Endothelial cell of umbilical vein (primary cell): Measurements from ENCODE around the gene CFAP100. TPM values are rescaled to one million over a fixed set of nuclear protein-coding genes. Genes with fewer than 3 reads are reported as not detected.

Experiments
- BruUV-seq: library from RNA; stranded (reverse); fragments of 400-500 nt; replicated peaks from 2 replicates; lab custom pipeline; 2021; lab: Mats Ljungman, UMichigan
- CTCF ChIA-PET: fragments of 300-600, 350-600 bp; sonication (Branson Sonifier 250); formaldehyde crosslinking; loops from one replicate; lab custom pipeline; 2021; ENCODE audit warnings: antibody characterized with exemption, inconsistent platforms; lab: Charles Lee
- POLR2A ChIA-PET: fragments of 300-600, 350-600 bp; sonication (Branson Sonifier 250); formaldehyde crosslinking; loops from one replicate; lab custom pipeline; 2021; ENCODE audit warnings: antibody characterized with exemption, inconsistent platforms; lab: Charles Lee
- DNase-seq: peaks from one replicate; pipeline ENCODE4 v3.0.0-alpha.2; 2011; ENCODE audit warnings: low read depth, low spot score
- FAIRE-seq: peaks from 2 replicates; lab custom pipeline; 2011; peaks lifted over from hg19 to GRCh38; lab: Jason Lieb, UNC
- H2AFZ ChIP-seq: 2 replicates; pipeline ENCODE4 v1.6.0; 2012; ENCODE audit warnings: low read depth, low read length, control low read depth, inconsistent platforms
- H3K27ac ChIP-seq: 2 replicates; pipeline ENCODE4 v1.5.1; 2011; ENCODE audit warnings: low read depth, mild to moderate bottlenecking, control low read depth, low read length, moderate library complexity; ENCODE audit not compliant: insufficient read depth
- H3K27me3 ChIP-seq, 2 experiments: 2 replicates each; pipeline versions ENCODE4 v1.6.0 to v1.6.1; 2011; ENCODE audit warnings: low read length in 2 of 2, mixed read lengths in 1 of 2; ENCODE audit not compliant: control insufficient read depth in 2 of 2, insufficient read depth in 2 of 2
- H3K36me3 ChIP-seq, 2 experiments: 2 replicates in 1 of 2; 3 replicates in 1 of 2; pipeline ENCODE4 v1.5.1; 2011; ENCODE audit warnings: low read length in 2 of 2, mild to moderate bottlenecking in 1 of 2, moderate library complexity in 1 of 2; ENCODE audit not compliant: control insufficient read depth in 2 of 2, insufficient read depth in 2 of 2; ENCODE audit errors: extremely low read depth in 1 of 2
- H3K4me1 ChIP-seq: 3 replicates; pipeline ENCODE4 v1.5.1; 2011; ENCODE audit warnings: mild to moderate bottlenecking, low read length; ENCODE audit not compliant: control insufficient read depth, insufficient read depth; ENCODE audit errors: extremely low read depth
- H3K4me2 ChIP-seq: 2 replicates; pipeline ENCODE4 v1.6.1; 2011; ENCODE audit warnings: low read length, control low read depth, mixed read lengths; ENCODE audit not compliant: insufficient read depth
- H3K4me3 ChIP-seq, 3 experiments: fragments of 200-600 bp in 1 of 3; sonication (generic), shearing (Covaris generic) in 1 of 3; replicated peaks in 1 of 3; 2 replicates each; pipeline ENCODE4 v1.5.1; 2011 to 2016; ENCODE audit warnings: control low read depth in 3 of 3, low read length in 3 of 3, mild to moderate bottlenecking in 2 of 3, inconsistent platforms in 1 of 3, low read depth in 1 of 3, moderate library complexity in 1 of 3; ENCODE audit not compliant: insufficient read depth in 1 of 3
- H3K79me2 ChIP-seq: 2 replicates; pipeline ENCODE4 v1.6.0; 2012; ENCODE audit warnings: low read length, inconsistent platforms; ENCODE audit not compliant: control insufficient read depth, insufficient read depth
- H3K9ac ChIP-seq: replicated peaks from 2 replicates; pipeline ENCODE3; 2011; ENCODE audit warnings: low read length, control low read depth; ENCODE audit not compliant: insufficient read depth; ENCODE audit errors: extremely low read depth
- H3K9me1 ChIP-seq: replicated peaks from 3 replicates; pipeline ENCODE4 v1.6.0; 2011; ENCODE audit warnings: mild to moderate bottlenecking, low read length; ENCODE audit not compliant: control insufficient read depth, insufficient read depth; ENCODE audit errors: extremely low read depth
- H3K9me3 ChIP-seq: replicated peaks from 2 replicates; pipeline ENCODE4 v1.5.1; 2012; ENCODE audit warnings: low read length, inconsistent platforms; ENCODE audit not compliant: control insufficient read depth, insufficient read depth
- H4K20me1 ChIP-seq: replicated peaks from 2 replicates; pipeline ENCODE3; 2011; ENCODE audit warnings: mild to moderate bottlenecking, low read length; ENCODE audit not compliant: control insufficient read depth, insufficient read depth; ENCODE audit errors: extremely low read depth
- CTCF ChIP-seq, 2 donors: IDR thresholded peaks; 1 replicate in 1 of 2; 2 replicates in 1 of 2; pipeline ENCODE4 v1.5.1; 2011; ENCODE audit warnings: low read length in 2 of 2, mild to moderate bottlenecking in 2 of 2, moderate library complexity in 2 of 2, control low read depth in 1 of 2, inconsistent platforms in 1 of 2, low read depth in 1 of 2; ENCODE audit not compliant: insufficient read depth in 1 of 2; ENCODE audit errors: extremely low read depth in 1 of 2
- EZH2 ChIP-seq: IDR thresholded peaks from 2 replicates; pipeline ENCODE4 v1.6.1; 2012; ENCODE audit warnings: borderline replicate concordance, low read depth, mild to moderate bottlenecking, moderate library complexity, low read length, inconsistent platforms; ENCODE audit not compliant: severe bottlenecking
- FOS ChIP-seq: IDR thresholded peaks from 2 replicates; pipeline ENCODE4 v1.6.1; 2011; ENCODE audit warnings: mild to moderate bottlenecking, low read length, moderate library complexity, borderline replicate concordance; ENCODE audit not compliant: insufficient read depth
- GATA2 ChIP-seq: IDR thresholded peaks from 2 replicates; pipeline ENCODE4 v1.7.0; 2011; ENCODE audit warnings: low read depth, mild to moderate bottlenecking, moderate library complexity, mixed read lengths, low read length; ENCODE audit not compliant: insufficient read length, insufficient read depth
- JUN ChIP-seq: IDR thresholded peaks from 2 replicates; pipeline ENCODE4 v1.6.1; 2011; ENCODE audit warnings: borderline replicate concordance, low read depth; ENCODE audit not compliant: insufficient read length, insufficient read depth
- MYC ChIP-seq: IDR thresholded peaks from one replicate; pipeline ENCODE4 v1.6.1; 2011; ENCODE audit warnings: mild to moderate bottlenecking, low read depth, low read length
- POLR2A ChIP-seq: IDR thresholded peaks from 2 replicates; pipeline ENCODE4 v1.6.1; 2012; ENCODE audit warnings: low read depth, mild to moderate bottlenecking, control low read depth, low read length
- POLR2AphosphoS5 ChIP-seq: IDR thresholded peaks from 2 replicates; pipeline ENCODE4 v1.6.1; 2012; ENCODE audit warnings: low read depth, mild to moderate bottlenecking, control low read depth, low read length, moderate library complexity; ENCODE audit not compliant: insufficient read depth
- dilution Hi-C: fragments of 300-500 bp; cut with MboI; formaldehyde crosslinking; loops from one replicate; pipeline ENCODE4 v1.15.0; 2019; ENCODE audit warnings: low sequenced_read_pairs; ENCODE audit not compliant: extremely low pct_ligation_motif_present
- intact Hi-C: fragments of 100-400 bp; cut with micrococcal nuclease; formaldehyde crosslinking; loops from one replicate; pipeline ENCODE4 v1.10.0; 2022
- polyA plus RNA-seq, 4 experiments: library from polyadenylated mRNA; depleted of rRNA in 3 of 4; stranded (reverse) in 3 of 4; unstranded in 1 of 4; fragments of >200 nt; gene quantifications; 2 replicates each; pipeline versions ENCODE4 v1.2.1 to v1.2.3, GENCODE V29; 2011 to 2012; ENCODE audit warnings: missing spikeins in 1 of 4
- total RNA-seq: library from RNA; stranded (reverse); gene quantifications from 2 replicates; pipeline ENCODE4 v1.2.3, GENCODE V29; 2021
- TF ChIP-seq, protein P1 (sequence below): IDR thresholded peaks from 2 replicates; pipeline ENCODE4 v1.6.1; 2011; ENCODE audit not compliant: insufficient read depth, insufficient read length

Gene CFAP100
- total and polyA plus RNA-seq, 2 donors (not counting 3 experiments of a cell fraction or from before 2014, with no cell fraction given), result not detected

- DNase-seq (no peak), FAIRE-seq (no peak)
- no peaks in the 10 kb centered on the region for H3K9me1 ChIP-seq
- intact Hi-C loops, result no loop called here
- peaks cover 0 to 2% of the 10 kb centered on the region in 2 experiments for H3K27me3 ChIP-seq
- no peaks in the 10 kb centered on the region for H3K4me1 ChIP-seq
- ChIA-PET POLR2A (no interaction called here), CTCF (no interaction called here)
- TF ChIP-seq POLR2AphosphoS5 (no peak), POLR2A (no peak), CTCF (IDR thresholded peaks at IDR 0.05; ENCODE audit: extremely low read depth in 1 of 2, insufficient read depth in 1 of 2, low read depth in 1 of 2, low read length in 2 of 2) (no peak), GATA2 (no peak), FOS (no peak), EZH2 (no peak), MYC (no peak), JUN (no peak)
- TF ChIP-seq, protein P1, sequence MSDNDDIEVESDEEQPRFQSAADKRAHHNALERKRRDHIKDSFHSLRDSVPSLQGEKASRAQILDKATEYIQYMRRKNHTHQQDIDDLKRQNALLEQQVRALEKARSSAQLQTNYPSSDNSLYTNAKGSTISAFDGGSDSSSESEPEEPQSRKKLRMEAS, result no peak
- no peak overlapping the region for H3K4me2 ChIP-seq
- dilution Hi-C loops, result no loop called here
- no peaks in the 10 kb centered on the region for H4K20me1 ChIP-seq
- no TSS peak for BruUV-seq
- no peaks in the 10 kb centered on the region for H3K36me3 ChIP-seq
- H3K9ac ChIP-seq, result no peak overlapping the region
- H3K9me3 ChIP-seq, result no peaks in the 10 kb centered on the region
- no peak overlapping the region for H3K4me3 ChIP-seq
- no peak overlapping the region for H3K27ac ChIP-seq
- H3K79me2 ChIP-seq, result no peaks in the 10 kb centered on the region
- H2AFZ ChIP-seq, result no peak overlapping the region
These were observed 18.3 kb upstream of the CFAP100 start for GRCh38 chr3:126376444-126376843.
